Measurements from ENCODE around the gene CAPN1. TPM values are rescaled to one million over a fixed set of nuclear protein-coding genes. Genes with fewer than 3 reads are reported as not detected.

CAPN1 gene
- polyA plus RNA-seq (2011; rRNA removed) = 63.7 and 72.6 TPM in 2 replicates
- 91.1 and 125 TPM in 2 replicates for polyA plus RNA-seq (2012; cell fraction: cytosol; rRNA removed)
- polyA plus RNA-seq (2012; cell fraction: nucleus; rRNA removed) = 283 and 338 TPM in 2 replicates
- 87.9 to 98.6 TPM (median 93.1 TPM) in 3 replicates for polyA plus RNA-seq (2017; fragmentation: RNase III; extraction: RNeasy Plus Mini Kit Qiagen cat#74134 plus additional on column Dnase treatment)
- 102 and 132 TPM in 2 replicates for polyA minus RNA-seq (2011; rRNA and poly(A)+ RNA removed)

- WGBS (ENCODE audit: missing lambda C conversion rate) = 4% methylated on average over 19 of the region's 43 CpGs
Observed at GRCh38 chr11:65181569-65182257, at the start of gene CAPN1. Gene CAPN1, plus strand, starts transcription at chr11:65181928. Its CDS starts 774 bp downstream, at chr11:65182702.

GRCh38 chr11:65132238-65132987, 49.3 kb upstream of the CAPN1 start:
- peaks cover 15% of the 10 kb centered on the region for H3K4me1 ChIP-seq
- H3K27ac ChIP-seq = no peak overlapping the region
- WGBS (ENCODE audit: missing lambda C conversion rate) = 84% methylated on average over 10 of the region's 10 CpGs
- ATAC-seq (no peak), DNase-seq (ENCODE audit: low read depth in 1 of 2, low spot score in 1 of 2) (no peak), FAIRE-seq (no peak)
- ChIA-PET POLR2A (interaction anchor here (2.1 kb wide), 1 partner anchor 10 kb away, joined by 14 read pairs; the partner anchor contains the start of genes FAU and MRPL49), CTCF (interaction anchor here (2.3 to 7.3 kb wide), 2 partner anchors 13 to 20 kb away, joined by 9 to 75 read pairs; partner anchors contain the start of genes FAU, MRPL49, TM7SF2 and ZNHIT2)
- no peaks in the 10 kb centered on the region for H3K9me3 ChIP-seq
- TF ChIP-seq ZSCAN20 (CRISPR knock-in tag; IDR thresholded peaks at IDR 0.05) (no peak), EHMT2 (IDR thresholded peaks at IDR 0.05; ENCODE audit: low read depth) (no peak), JUN (IDR thresholded peaks at IDR 0.05) (no peak), CHD4 (IDR thresholded peaks at IDR 0.05; ENCODE audit: borderline replicate concordance) (no peak), HOXB5 (CRISPR knock-in tag; IDR thresholded peaks at IDR 0.05) (no peak), RCOR1 (IDR thresholded peaks at IDR 0.05; ENCODE audit: low read depth, low read length) (no peak), HDAC2 (IDR thresholded peaks at IDR 0.05) (no peak), CHD2 (IDR thresholded peaks at IDR 0.05; ENCODE audit: low read length, partially characterized antibody) (no peak)
- H3K4me2 ChIP-seq = peak overlapping the region; percentile 100
- no peak overlapping the region; the same call in 2 of the 3 replicates for H3K4me3 ChIP-seq

More at GRCh38 chr11:65181569-65182257, at the start of gene CAPN1:
- FAIRE-seq = no peak
- Histone ChIP-seq H3K4me2 (peak within 1 kb of the TSS; percentile 97), H3K27ac (peak within 1 kb of the TSS; percentile 99), H3K9me3 (no peaks in the 10 kb centered on the region), H3K4me1 (peaks cover 17% of the 10 kb centered on the region; the same call in 2 of the 3 replicates), H3K4me3 (peak within 1 kb of the TSS; percentile 97)
- peak; percentile 81 to 86 for ATAC-seq
- DNase-seq (ENCODE audit: low read depth in 1 of 2, low spot score in 1 of 2) = peak; percentile 79 to 86
- POLR2A ChIA-PET = interaction anchor here (0.6 to 3.5 kb wide), 8 partner anchors 9 to 80 kb away, joined by 3 to 28 read pairs (median 4); partner anchors contain the start of genes FAU, MRPL49, POLA2 and SYVN1
- peak; percentile 74; the same call in 1 of the 2 replicates for TF ChIP-seq MAZ (IDR thresholded peaks at IDR 0.05; ENCODE audit: borderline replicate concordance, low read depth, low read length)
- no peak for TF ChIP-seq CHD4 (IDR thresholded peaks at IDR 0.05; ENCODE audit: borderline replicate concordance)
- TF ChIP-seq BCL3 (IDR thresholded peaks at IDR 0.05) = 0 out of 3 replicates have a peak, but pooled peaks have one; percentile 4
- TF ChIP-seq, protein P1, sequence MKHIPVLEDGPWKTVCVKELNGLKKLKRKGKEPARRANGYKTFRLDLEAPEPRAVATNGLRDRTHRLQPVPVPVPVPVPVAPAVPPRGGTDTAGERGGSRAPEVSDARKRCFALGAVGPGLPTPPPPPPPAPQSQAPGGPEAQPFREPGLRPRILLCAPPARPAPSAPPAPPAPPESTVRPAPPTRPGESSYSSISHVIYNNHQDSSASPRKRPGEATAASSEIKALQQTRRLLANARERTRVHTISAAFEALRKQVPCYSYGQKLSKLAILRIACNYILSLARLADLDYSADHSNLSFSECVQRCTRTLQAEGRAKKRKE (CRISPR knock-in tag; IDR thresholded peaks at IDR 0.05; ENCODE audit: low read depth) = no peak
- TF ChIP-seq CHD2 (IDR thresholded peaks at IDR 0.05; ENCODE audit: low read length, partially characterized antibody) = peak; percentile 49
- no peak for TF ChIP-seq RARB (CRISPR knock-in tag; IDR thresholded peaks at IDR 0.05)
- TF ChIP-seq POLR2A (IDR thresholded peaks at IDR 0.05; ENCODE audit: low read length) = peak; percentile 41
- CTCF ChIA-PET = interaction anchor here (0.7 to 3.9 kb wide), 20 partner anchors 12 to 134 kb away, joined by 3 to 22 read pairs (median 4); partner anchors contain the start of genes FAU, MRPL49, SPDYC and ZNHIT2

- FAIRE-seq (no peak), ATAC-seq (peak in 1 of 2 experiments; percentile 4; a peak in 3 of 6 replicates), DNase-seq (ENCODE audit: low read depth in 1 of 2, low spot score in 1 of 2) (peak; percentile 42 to 54)
- ChIA-PET CTCF (interaction anchor here (0.9 to 7.3 kb wide), 4 partner anchors 14 to 133 kb away, joined by 3 to 75 read pairs (median 8); partner anchors contain the start of genes FAU, MRPL49, TM7SF2 and ZNHIT2), POLR2A (interaction anchor here (3.0 kb wide), 1 partner anchor 11 kb away, joined by 37 read pairs; the partner anchor contains the start of genes FAU and MRPL49)
- Histone ChIP-seq H3K4me1 (peaks cover 15% of the 10 kb centered on the region), H3K4me2 (peak overlapping the region; percentile 100), H3K9me3 (no peaks in the 10 kb centered on the region), H3K4me3 (peak overlapping the region; percentile 89), H3K27ac (peak overlapping the region; percentile 96 to 98)
- 41% methylated on average over 18 of the region's 18 CpGs for WGBS (ENCODE audit: missing lambda C conversion rate)
- TF ChIP-seq, protein P2, sequence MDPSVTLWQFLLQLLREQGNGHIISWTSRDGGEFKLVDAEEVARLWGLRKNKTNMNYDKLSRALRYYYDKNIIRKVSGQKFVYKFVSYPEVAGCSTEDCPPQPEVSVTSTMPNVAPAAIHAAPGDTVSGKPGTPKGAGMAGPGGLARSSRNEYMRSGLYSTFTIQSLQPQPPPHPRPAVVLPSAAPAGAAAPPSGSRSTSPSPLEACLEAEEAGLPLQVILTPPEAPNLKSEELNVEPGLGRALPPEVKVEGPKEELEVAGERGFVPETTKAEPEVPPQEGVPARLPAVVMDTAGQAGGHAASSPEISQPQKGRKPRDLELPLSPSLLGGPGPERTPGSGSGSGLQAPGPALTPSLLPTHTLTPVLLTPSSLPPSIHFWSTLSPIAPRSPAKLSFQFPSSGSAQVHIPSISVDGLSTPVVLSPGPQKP (IDR thresholded peaks at IDR 0.05; ENCODE audit: low read depth, low read length) = no peak
- TF ChIP-seq HOXB5 (CRISPR knock-in tag; IDR thresholded peaks at IDR 0.05) (no peak), NPAS2 (CRISPR knock-in tag; IDR thresholded peaks at IDR 0.05; ENCODE audit: borderline replicate concordance) (no peak), EHMT2 (IDR thresholded peaks at IDR 0.05; ENCODE audit: low read depth) (no peak), FOSL2 (IDR thresholded peaks at IDR 0.05) (no peak), FOSL2 (CRISPR knock-in tag; IDR thresholded peaks at IDR 0.05) (no peak), RCOR1 (IDR thresholded peaks at IDR 0.05; ENCODE audit: low read depth, low read length) (no peak), RFX5 (IDR thresholded peaks at IDR 0.05) (no peak)
- TF ChIP-seq, protein P3, sequence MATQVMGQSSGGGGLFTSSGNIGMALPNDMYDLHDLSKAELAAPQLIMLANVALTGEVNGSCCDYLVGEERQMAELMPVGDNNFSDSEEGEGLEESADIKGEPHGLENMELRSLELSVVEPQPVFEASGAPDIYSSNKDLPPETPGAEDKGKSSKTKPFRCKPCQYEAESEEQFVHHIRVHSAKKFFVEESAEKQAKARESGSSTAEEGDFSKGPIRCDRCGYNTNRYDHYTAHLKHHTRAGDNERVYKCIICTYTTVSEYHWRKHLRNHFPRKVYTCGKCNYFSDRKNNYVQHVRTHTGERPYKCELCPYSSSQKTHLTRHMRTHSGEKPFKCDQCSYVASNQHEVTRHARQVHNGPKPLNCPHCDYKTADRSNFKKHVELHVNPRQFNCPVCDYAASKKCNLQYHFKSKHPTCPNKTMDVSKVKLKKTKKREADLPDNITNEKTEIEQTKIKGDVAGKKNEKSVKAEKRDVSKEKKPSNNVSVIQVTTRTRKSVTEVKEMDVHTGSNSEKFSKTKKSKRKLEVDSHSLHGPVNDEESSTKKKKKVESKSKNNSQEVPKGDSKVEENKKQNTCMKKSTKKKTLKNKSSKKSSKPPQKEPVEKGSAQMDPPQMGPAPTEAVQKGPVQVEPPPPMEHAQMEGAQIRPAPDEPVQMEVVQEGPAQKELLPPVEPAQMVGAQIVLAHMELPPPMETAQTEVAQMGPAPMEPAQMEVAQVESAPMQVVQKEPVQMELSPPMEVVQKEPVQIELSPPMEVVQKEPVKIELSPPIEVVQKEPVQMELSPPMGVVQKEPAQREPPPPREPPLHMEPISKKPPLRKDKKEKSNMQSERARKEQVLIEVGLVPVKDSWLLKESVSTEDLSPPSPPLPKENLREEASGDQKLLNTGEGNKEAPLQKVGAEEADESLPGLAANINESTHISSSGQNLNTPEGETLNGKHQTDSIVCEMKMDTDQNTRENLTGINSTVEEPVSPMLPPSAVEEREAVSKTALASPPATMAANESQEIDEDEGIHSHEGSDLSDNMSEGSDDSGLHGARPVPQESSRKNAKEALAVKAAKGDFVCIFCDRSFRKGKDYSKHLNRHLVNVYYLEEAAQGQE (IDR thresholded peaks at IDR 0.05) = no peak
Observed at GRCh38 chr11:65132988-65133700, 48.6 kb upstream of the CAPN1 start.

Measured in A549 (cell line).